HepG2 (cell line): ENCODE data around the gene CMIP. TPM values are rescaled to one million over a fixed set of nuclear protein-coding genes. Genes with fewer than 3 reads are reported as not detected.

ENCODE experiments used
- CEBPG ChIP-seq: IDR thresholded peaks from 2 replicates; pipeline ENCODE4 v1.6.1; 2016
- DR1 ChIP-seq: sonication (generic); formaldehyde crosslinking; IDR thresholded peaks from 2 replicates; pipeline ENCODE4 v1.8.0; 2021; ENCODE audit warnings: mild to moderate bottlenecking, missing genetic modification reagents, inconsistent platforms
- ETV5 ChIP-seq: IDR thresholded peaks from 2 replicates; pipeline ENCODE4 v1.6.1; 2018; ENCODE audit warnings: missing biosample characterization, missing genetic modification reagents, inconsistent platforms, borderline replicate concordance
- HNRNPH1 ChIP-seq: fragments of 200-400 bp; formaldehyde crosslinking; optimal IDR thresholded peaks from 2 replicates; pipeline ENCODE3; 2017; ENCODE audit warnings: mild to moderate bottlenecking, low read depth, low read length
- HNRNPL ChIP-seq: fragments of 200-400 bp; formaldehyde crosslinking; IDR thresholded peaks from 2 replicates; pipeline ENCODE4 v1.6.1; 2017; ENCODE audit warnings: mild to moderate bottlenecking, low read depth, low read length
- HOXA3 ChIP-seq: sonication (generic); formaldehyde crosslinking; IDR thresholded peaks from 2 replicates; pipeline ENCODE4 v1.5.0; 2020; ENCODE audit warnings: missing genetic modification reagents
- HOXA9 ChIP-seq: sonication (generic); formaldehyde crosslinking; IDR thresholded peaks from 2 replicates; pipeline ENCODE4 v1.8.1; 2022; ENCODE audit warnings: missing genetic modification reagents, mild to moderate bottlenecking, moderate library complexity, borderline replicate concordance
- KLF15 ChIP-seq: sonication (generic); formaldehyde crosslinking; IDR thresholded peaks from 2 replicates; pipeline ENCODE4 v1.8.1; 2023; ENCODE audit warnings: borderline replicate concordance, mild to moderate bottlenecking, inconsistent platforms, missing genetic modification reagents, mixed read lengths
- MIXL1 ChIP-seq: IDR thresholded peaks from 2 replicates; pipeline ENCODE4 v1.6.1; 2016
- RFX3 ChIP-seq: IDR thresholded peaks from 2 replicates; pipeline ENCODE4 v1.6.1; 2016; ENCODE audit warnings: missing biosample characterization, missing genetic modification reagents
- SMARCC2 ChIP-seq: fragments of 450-650 bp; IDR thresholded peaks from 2 replicates; pipeline ENCODE4 v1.6.1; 2017; ENCODE audit warnings: antibody characterized with exemption, mild to moderate bottlenecking
- SSRP1 ChIP-seq: IDR thresholded peaks from 2 replicates; pipeline ENCODE4 v1.6.1; 2016; ENCODE audit warnings: control low read depth
- TCF7L2 ChIP-seq: IDR thresholded peaks from 2 replicates; pipeline ENCODE4 v1.6.1; 2011; ENCODE audit warnings: mild to moderate bottlenecking, low read depth, low read length, moderate library complexity
- TFDP1 ChIP-seq: IDR thresholded peaks from 2 replicates; pipeline ENCODE4 v1.6.1; 2016; ENCODE audit warnings: missing compliant biosample characterization, missing genetic modification reagents, borderline replicate concordance
- TMF1 ChIP-seq: sonication (generic); formaldehyde crosslinking; IDR thresholded peaks from 2 replicates; pipeline ENCODE4 v1.8.1; 2022; ENCODE audit warnings: low read depth, missing genetic modification reagents
- ZFP36L2 ChIP-seq: sonication (generic); formaldehyde crosslinking; IDR thresholded peaks from 2 replicates; pipeline ENCODE4 v1.4.0; 2020; ENCODE audit warnings: missing genetic modification reagents
- ZNF12 ChIP-seq: sonication (generic); formaldehyde crosslinking; IDR thresholded peaks from 2 replicates; pipeline ENCODE4 v1.5.0; 2020; ENCODE audit warnings: missing genetic modification reagents
- ZNF143 ChIP-seq: sonication (generic); formaldehyde crosslinking; IDR thresholded peaks from 2 replicates; pipeline ENCODE4 v1.4.0; 2020; ENCODE audit warnings: missing genetic modification reagents
- ZNF180 ChIP-seq: sonication (generic); formaldehyde crosslinking; IDR thresholded peaks from 2 replicates; pipeline ENCODE4 v1.4.0; 2020; ENCODE audit warnings: low read depth, missing genetic modification reagents, borderline replicate concordance
- ZNF232 ChIP-seq: sonication (generic); formaldehyde crosslinking; IDR thresholded peaks from 2 replicates; pipeline ENCODE4 v1.4.0; 2020; ENCODE audit warnings: missing genetic modification reagents, borderline replicate concordance
- ZNF451 ChIP-seq: sonication (generic); formaldehyde crosslinking; IDR thresholded peaks from 2 replicates; pipeline ENCODE4 v1.5.0; 2020; ENCODE audit warnings: mild to moderate bottlenecking, missing genetic modification reagents
- ZNF580 ChIP-seq: IDR thresholded peaks from 2 replicates; pipeline ENCODE4 v1.6.1; 2016; ENCODE audit warnings: low read depth, borderline replicate concordance
- ZNF646 ChIP-seq: sonication (generic); formaldehyde crosslinking; IDR thresholded peaks from 2 replicates; pipeline ENCODE4 v1.9.0; 2021; ENCODE audit warnings: mild to moderate bottlenecking, missing genetic modification reagents
- ZNF766 ChIP-seq: sonication (generic); formaldehyde crosslinking; IDR thresholded peaks from 2 replicates; pipeline ENCODE4 v1.5.0; 2020; ENCODE audit warnings: missing genetic modification reagents, borderline replicate concordance
- polyA plus RNA-seq, 8 experiments: library from polyadenylated mRNA; depleted of rRNA in 3 of 8; stranded (reverse) in 7 of 8; unstranded in 1 of 8; fragments of >200 nt; fragmentation: Illumina TruSeq in 4 of 8; extraction: Trizol in 4 of 8; gene quantifications; 2 replicates each; pipeline versions ENCODE4 v1.2.1 to v1.2.3, GENCODE V29; 2011 to 2016; ENCODE audit warnings: low read depth in 4 of 8, missing spikeins in 1 of 8, mixed read lengths in 1 of 8; ENCODE audit not compliant: insufficient read depth in 1 of 8
- total RNA-seq, 5 experiments: library from RNA; depleted of rRNA; stranded (reverse); fragments of >200 nt; fragmentation: Illumina TruSeq; extraction: Trizol; gene quantifications; 2 replicates each; pipeline ENCODE4 v1.2.3, GENCODE V29; 2016; ENCODE audit warnings: low read depth in 1 of 5

Gene CMIP
- total and polyA plus RNA-seq, 2 of the 13 experiments (the other 11 are each of a cell fraction or from before 2014, with no cell fraction given), result 10.9 to 18.1 TPM

- TF ChIP-seq TFDP1 (no peak; the same call in 1 of the 2 replicates), ZNF580 (CRISPR knock-in tag) (peak; percentile 37; the same call in 1 of the 2 replicates), MIXL1 (CRISPR knock-in tag) (no peak), CEBPG (CRISPR knock-in tag) (peak; percentile 85), ZFP36L2 (CRISPR knock-in tag) (no peak), ETV5 (CRISPR knock-in tag) (peak; percentile 30; the same call in 1 of the 2 replicates), DR1 (CRISPR knock-in tag) (0 out of 2 replicates have a peak, but pooled peaks have one; percentile 60), ZNF766 (CRISPR knock-in tag) (peak; percentile 54; the same call in 1 of the 2 replicates), HOXA3 (CRISPR knock-in tag) (peak; percentile 61; the same call in 1 of the 2 replicates), ZNF451 (CRISPR knock-in tag) (peak; percentile 0; the same call in 1 of the 2 replicates), RFX3 (CRISPR knock-in tag) (no peak), SMARCC2 (no peak), ZNF180 (CRISPR knock-in tag) (no peak), ZNF232 (0 out of 2 replicates have a peak, but pooled peaks have one; percentile 68), SSRP1 (CRISPR knock-in tag) (peak; percentile 78; the same call in 1 of the 2 replicates), TMF1 (no peak; the same call in 1 of the 2 replicates), KLF15 (CRISPR knock-in tag) (no peak), HOXA9 (CRISPR knock-in tag) (no peak; the same call in 1 of the 2 replicates), HNRNPH1 (no peak), TCF7L2 (peak; percentile 83), ZNF143 (CRISPR knock-in tag) (no peak; the same call in 1 of the 2 replicates), ZNF12 (CRISPR knock-in tag) (no peak), HNRNPL (0 out of 2 replicates have a peak, but pooled peaks have one; percentile 42), ZNF646 (CRISPR knock-in tag) (no peak)
These were observed 12.9 kb downstream of the CMIP start (continued) for GRCh38 chr16:81457326-81458133.
